Measurements from ENCODE around the gene DENND6A.

The DENND6A gene

GRCh38 chr3:57694146-57694545 is 1.3 kb upstream of the DENND6A start:
- no peak for DNase-seq

- DNase-seq = peak; percentile 70 to 77
These were observed 813 bp downstream of the DENND6A start for GRCh38 chr3:57692133-57692395.

DNA sequence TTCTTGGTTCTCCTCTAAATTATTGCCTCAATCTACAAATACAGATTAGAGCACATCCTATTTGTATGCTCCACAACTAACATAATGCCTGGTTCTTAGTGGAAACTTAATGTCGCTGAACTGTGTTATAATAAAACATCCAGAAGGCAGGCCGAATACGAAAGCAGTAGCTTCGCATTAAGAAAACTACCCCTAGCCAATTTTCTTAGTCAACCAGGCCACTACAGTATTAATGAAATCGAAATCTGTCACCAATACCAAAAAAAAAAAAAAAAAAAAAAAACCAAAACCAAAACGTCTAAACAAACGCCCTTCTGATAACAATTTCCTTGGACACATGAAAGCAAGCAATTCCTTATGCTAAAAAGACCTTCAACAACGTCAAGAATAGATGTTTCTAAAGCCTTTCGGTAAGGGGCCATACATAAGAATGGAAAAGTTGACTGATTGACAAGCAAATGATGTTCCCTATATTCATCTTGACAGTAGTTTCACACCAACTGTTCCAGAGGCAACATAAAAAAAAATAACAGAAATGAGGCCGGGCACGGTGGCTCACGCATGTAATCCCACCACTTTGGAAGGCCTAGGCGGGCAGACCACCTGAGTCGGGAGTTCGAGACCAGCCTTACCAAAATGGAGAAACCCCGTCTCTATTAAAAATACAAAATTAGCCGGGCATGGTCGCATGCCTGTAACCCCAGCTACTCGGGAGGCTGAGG is 1.3 kb downstream of the DENND6A start:
- DNase-seq = no peak

- no peak for DNase-seq
These were observed 3.4 kb downstream of the DENND6A start for GRCh38 chr3:57689367-57690053.

- DNase-seq = no peak
These were observed 4.6 kb downstream of the DENND6A start for GRCh38 chr3:57688291-57688690.

- DNase-seq = no peak
These were observed 9.6 kb downstream of the DENND6A start for GRCh38 chr3:57683286-57683685.

DNA sequence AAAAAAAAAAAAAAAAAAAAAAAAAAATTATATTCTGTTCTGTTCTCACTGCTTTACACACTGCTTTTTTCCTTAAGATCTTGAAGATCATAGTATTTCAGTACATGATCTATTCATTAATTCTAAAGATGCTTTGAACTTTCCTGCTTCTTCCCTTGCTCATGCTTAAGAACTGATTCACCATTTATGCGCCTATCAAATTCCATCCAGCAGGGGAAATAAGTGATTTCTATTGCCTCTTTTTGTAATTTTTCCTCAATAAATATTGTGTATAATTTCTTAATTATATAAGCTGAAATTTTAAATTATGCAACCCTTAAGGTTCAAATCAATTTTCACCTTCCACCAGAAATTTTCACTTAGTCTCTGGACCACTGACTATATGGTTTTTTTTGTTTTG is 10.6 kb downstream of the DENND6A start:
- DNase-seq = no peak

DNA sequence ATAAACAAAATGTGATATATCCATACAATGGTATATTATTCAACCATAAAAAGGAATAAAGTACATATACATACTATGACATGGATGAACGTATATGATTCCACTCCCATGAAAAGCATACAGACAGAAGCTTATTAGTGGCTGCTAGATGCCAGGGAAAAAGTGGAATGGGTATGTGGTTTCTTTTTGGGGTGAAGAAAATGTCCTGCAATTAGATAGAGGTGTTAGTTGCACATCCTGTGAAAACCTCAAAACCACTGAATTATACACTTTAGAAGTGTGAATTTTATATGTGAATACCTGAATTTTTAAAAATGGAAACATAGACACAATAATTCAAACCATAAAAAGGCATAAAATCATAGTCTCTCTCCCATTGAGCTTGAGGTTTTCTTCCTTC is 11.2 kb downstream of the DENND6A start:
- DNase-seq = no peak

- no peak for DNase-seq
These were observed 12.8 kb downstream of the DENND6A start for GRCh38 chr3:57680046-57680445.

DNA sequence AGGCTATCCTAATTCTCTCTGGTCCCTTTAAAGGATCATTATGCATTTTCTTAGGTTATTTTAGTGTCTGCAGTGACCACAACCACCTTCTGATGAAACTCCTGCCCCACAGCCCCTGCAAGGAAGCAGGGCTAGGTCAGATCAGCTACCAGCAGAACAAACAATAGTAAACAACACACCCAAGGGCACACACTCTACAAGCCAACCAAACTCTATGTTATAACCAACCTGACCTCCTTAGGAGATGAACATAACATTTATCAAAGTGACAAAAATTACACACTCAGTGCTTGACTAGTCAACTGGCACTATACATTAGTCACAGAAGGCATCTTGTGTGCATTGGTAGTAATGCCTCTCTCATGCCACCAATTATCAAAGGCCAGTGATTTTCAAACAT is 17.3 kb downstream of the DENND6A start:
- no peak for DNase-seq

DNA sequence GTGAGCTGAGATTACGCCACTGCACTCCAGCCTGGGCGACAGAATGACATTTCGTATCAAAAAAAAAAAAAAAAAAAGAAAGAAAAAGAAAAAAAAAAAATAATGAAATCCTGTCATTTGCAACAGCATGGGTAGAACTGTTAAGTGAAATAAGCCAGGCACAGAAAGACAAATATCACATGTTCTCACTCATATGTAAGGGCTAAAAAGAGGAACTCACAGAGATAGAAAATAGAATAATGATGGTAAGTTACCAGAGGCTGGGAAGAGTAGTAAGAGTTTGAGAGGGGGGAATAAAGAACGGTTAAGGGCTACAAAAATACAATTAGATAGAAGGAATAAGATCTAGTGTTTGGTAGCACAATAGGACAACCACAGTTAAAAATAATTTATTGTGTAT is 19.7 kb downstream of the DENND6A start:
- peak; percentile 30 to 73 for DNase-seq

- DNase-seq = no peak
These were observed 22.3 kb downstream of the DENND6A start for GRCh38 chr3:57670543-57670942.

DNA sequence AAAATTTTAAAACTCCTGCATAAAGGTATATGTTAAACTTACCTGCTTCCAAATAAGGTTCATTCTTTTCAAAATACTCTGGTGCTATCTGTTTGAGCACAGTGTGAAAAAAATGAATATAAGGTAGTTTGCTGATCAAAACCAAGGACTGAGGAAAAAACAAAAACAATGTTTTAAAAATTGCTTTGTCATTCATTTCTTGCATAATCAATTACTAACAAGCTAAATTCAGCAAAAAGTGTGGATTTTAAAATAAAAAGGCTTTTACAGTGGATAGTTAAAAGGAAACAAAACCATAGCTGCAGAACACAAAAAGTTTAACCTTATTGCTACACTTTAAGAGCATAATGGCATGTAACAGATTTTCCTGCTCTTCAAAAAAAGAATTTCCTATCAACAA is 31.5 kb downstream of the DENND6A start:
- DNase-seq = no peak

DNA sequence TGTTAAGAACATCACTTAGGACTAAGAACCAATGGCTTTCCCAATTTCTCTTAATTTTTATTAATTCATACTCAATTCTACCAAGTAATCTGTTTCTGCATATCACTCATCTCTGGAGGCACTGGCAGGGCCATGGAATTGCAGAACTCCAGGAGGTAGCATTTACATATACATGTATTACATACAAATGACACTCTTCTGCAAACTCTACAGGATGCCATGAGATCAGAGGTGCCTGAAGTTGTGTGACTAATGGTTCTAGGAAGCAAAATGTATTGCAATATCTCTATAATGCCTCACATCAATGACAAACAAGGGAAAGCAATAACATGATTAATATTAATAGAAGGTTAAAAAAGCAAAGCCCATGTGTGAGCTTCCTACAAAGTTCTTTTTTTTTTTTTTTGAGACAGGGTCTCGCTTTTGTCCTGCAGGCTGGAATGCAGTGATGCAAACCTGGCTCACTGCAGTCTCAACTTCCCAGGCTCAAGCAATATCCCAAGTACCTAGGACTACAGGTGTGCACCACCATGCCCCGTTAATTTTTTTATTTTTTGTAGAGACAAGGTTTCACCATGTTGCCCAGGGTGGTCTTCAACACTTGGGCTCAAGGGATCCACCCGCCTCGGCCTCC is 33.0 kb downstream of the DENND6A start:
- peak; percentile 48 to 56 for DNase-seq

- no peak for DNase-seq
These were observed 33.7 kb downstream of the DENND6A start for GRCh38 chr3:57659004-57659673.

- no peak for DNase-seq
These were observed 34.3 kb downstream of the DENND6A start for GRCh38 chr3:57658536-57658935.

DNA sequence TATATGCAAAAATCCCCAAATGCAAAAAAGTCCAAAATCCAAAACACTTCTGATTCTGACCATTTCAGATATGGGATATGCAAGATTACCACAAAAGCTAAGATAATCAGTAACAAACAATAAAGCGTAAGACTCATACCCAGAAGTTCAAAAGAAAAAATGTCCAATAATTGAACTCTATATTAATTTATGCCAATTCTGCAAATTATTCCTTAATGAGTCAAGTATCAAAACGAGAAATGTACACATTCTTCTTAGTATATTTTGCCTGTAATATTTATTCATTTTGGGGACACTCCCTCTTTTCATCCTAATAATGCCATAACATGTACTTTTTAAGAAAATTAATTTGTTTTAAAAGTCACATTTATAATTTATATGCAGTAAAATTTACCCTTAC is 37.1 kb downstream of the DENND6A start:
- DNase-seq = no peak

GRCh38 chr3:57654267-57654666 is 38.6 kb downstream of the DENND6A start:
- no peak for DNase-seq

DNA sequence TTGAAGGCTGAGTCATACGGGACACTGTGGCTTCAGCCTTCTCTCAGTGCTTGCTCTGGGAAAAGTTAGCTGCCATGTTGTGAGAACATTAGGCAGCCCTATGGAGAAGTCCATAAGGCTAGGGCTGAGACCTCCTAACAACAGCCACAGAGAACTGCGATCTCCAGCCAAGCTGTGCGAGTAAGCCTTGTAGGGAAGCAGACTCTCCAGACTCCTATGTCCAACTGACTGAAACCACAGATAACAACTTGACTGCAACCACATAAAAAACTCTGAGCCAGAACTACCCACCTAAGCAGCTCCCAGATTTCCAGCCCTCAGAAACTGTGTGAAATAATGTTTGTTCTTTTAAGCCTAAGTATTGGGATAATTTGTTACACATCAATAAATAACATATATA is 40.7 kb downstream of the DENND6A start:
- DNase-seq = no peak

GRCh38 chr3:57647292-57647940 is 45.5 kb downstream of the DENND6A start:
- DNase-seq = no peak

DNA sequence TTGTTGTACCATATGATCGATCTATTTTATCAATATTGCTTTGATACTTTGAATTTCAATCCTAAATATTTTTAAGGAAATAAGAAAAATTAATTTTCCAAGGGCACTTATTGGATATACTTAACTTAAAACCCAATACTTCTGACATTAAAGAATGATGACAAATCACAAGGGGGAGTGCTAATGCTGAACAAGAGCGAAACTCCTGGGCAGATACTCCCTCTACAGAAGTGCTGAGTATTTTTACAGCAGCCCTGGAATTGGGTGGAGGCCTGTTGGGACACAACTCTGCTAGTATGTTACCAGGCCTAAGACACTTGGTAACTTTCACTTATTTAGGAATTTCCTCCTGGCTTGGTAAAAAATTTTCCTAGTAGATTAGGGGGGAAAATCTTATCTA is 46.2 kb downstream of the DENND6A start:
- peak; percentile 3 to 13 for DNase-seq

- no peak for DNase-seq
These were observed 48.1 kb downstream of the DENND6A start for GRCh38 chr3:57644740-57645139.

DNA sequence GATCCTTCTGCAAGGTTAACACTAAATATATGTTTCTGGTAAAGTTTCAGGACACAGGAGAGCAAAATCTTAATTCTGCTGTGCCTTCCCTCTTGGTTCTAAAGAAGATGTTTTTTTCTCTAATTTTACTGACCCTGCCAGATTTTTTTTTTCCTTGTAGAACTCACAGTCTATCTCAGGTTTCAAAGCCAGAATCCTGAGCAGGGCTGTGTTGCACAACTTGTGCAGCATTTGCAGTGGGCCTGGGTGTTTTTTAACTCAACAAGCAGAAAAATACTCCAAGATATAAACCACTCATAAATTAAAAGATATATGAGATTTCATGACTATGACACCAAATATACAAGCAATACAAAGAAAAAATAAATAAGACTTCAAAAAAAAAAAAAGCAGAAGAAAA is 55.5 kb downstream of the DENND6A start:
- no peak for DNase-seq

All from inflammatory macrophage (primary cell).